Gastroesophageal sphincter (tissue), 3 donors: ENCODE results near the gene MLXIP.

Experiments
- EP300 ChIP-seq: sonication (generic); formaldehyde crosslinking; IDR thresholded peaks from one replicate; pipeline ENCODE4 v1.6.1; 2017; ENCODE audit warnings: antibody characterized with exemption, mild to moderate bottlenecking
- TF ChIP-seq, protein P1 (sequence below), 4 experiments: fragments of 200-600 bp in 2 of 4; fragments of 450-650 bp in 2 of 4; sonication (generic) in 1 of 4; IDR thresholded peaks; one replicate each; pipeline ENCODE4 v1.5.1; 2017 to 2019; ENCODE audit warnings: antibody characterized with exemption in 4 of 4, mild to moderate bottlenecking in 2 of 4, moderate library complexity in 2 of 4

DNA sequence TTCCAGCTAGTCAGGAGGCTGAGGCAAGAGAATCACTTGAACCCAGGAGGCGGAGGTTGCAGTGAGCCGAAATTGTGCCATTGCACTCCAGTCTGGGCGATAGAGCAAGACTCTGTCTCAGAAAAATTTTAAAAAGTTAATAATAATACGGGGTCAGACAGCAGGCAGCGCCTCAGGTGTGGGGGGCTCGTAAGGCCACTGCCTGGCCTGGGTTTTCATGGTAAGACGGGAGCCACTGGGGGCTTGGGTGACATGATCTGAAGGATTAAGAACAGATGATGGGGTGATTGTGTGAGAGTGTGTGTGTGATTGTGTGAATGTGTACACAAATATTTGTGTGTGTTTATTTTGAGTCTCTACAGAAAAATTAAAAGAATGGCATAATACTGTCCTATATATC, 33.3 kb upstream of the MLXIP start:
- TF ChIP-seq EP300: no peak
- TF ChIP-seq, protein P1, sequence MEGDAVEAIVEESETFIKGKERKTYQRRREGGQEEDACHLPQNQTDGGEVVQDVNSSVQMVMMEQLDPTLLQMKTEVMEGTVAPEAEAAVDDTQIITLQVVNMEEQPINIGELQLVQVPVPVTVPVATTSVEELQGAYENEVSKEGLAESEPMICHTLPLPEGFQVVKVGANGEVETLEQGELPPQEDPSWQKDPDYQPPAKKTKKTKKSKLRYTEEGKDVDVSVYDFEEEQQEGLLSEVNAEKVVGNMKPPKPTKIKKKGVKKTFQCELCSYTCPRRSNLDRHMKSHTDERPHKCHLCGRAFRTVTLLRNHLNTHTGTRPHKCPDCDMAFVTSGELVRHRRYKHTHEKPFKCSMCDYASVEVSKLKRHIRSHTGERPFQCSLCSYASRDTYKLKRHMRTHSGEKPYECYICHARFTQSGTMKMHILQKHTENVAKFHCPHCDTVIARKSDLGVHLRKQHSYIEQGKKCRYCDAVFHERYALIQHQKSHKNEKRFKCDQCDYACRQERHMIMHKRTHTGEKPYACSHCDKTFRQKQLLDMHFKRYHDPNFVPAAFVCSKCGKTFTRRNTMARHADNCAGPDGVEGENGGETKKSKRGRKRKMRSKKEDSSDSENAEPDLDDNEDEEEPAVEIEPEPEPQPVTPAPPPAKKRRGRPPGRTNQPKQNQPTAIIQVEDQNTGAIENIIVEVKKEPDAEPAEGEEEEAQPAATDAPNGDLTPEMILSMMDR (IDR thresholded peaks at IDR 0.05): no peak
